ENCODE measurements around the gene UFC1.
A peak's percentile ranks its signal among the peaks of the same experiment; 100 is the strongest.

The UFC1 gene

DNA sequence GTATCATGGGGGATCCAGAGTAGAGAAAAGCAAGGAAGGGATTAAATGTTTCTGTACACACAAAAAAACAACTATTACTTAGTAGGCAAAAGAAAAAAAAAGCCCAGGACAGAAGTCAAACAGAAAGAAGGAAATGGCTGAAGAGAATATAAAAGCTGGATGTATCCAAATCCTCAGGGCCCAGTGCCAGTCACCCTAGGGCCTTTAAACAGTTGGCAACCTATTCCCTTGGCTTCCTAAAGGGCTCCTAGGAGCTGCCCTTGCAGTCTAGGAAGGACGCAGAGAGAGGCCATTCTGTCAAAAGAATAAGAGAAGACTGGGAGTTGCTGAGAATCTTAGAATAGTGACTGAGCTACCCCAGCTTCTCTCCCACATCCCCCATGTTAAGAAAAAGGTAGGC lies 18.6 kb downstream of the UFC1 start:
- no peak for DNase-seq

DNA sequence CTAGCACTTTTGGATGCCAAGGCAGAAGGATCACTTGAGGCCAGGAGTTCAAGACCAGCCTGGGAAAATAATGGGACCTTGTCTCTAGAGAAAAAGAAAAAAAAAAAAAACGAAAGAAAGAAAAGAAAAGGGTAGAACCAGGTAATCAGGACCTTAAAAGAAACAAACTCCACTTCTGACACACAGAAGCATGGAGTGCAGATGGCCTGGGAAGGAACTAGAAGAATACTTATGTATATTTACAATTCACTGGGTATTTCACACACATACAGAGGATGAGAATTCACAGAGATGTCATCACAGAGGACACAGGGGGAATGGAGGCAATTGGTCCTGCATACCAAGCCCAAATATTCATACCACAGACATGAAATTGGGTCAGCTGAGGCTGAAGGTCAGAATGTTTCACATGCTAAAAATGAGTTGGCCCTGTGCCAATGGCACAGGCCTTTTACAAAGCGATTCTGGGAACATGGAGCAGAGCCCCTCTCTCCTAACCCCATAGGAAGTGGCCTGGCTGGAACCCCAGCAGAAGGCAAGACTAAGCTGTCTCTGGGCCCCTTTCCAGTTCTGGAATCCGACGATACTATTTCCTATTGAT lies 19.1 kb downstream of the UFC1 start:
- DNase-seq, result no peak

DNA sequence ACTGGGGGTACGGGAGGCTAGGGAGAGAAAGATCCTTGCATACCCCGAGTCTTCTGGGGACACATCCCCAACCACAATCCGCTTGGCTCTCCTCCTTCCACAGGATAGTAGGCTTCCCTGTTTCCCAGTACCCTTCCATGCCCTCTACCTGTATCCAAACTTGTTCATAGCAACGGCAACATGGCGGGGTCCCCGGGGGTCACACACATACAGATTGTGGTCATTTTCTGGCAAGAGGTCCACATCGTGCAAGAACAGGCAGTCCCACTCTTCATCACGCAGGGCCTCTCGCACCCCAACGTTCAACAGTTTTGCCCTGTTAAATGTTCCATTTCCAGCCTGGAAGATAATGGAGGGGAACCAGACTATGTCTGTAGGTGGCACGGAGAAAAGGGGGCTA lies 19.9 kb downstream of the UFC1 start:
- DNase-seq, result no peak

DNA sequence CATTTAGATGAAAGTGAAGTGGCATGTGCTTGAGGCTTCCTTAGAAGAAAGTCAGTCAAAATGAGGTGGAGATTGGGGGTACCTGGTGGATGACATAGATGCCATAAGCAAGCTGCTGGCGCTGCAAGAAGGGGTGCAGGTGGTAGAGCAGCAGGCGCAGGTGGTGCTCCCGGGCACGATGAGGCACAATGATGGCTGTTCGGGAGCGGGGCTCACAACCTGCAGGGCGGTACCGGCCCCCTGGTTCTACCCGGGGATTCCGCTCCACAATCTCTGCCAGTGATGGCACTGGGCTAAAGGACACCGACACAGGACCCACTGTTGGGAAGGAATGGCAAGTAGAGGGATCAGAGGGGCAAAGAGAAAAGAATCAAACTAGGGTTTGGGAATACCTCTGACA lies 21.1 kb downstream of the UFC1 start:
- DNase-seq, result no peak

GRCh38 chr1:161175771-161176453 lies 22.1 kb downstream of the UFC1 start:
- no peak for DNase-seq

DNA sequence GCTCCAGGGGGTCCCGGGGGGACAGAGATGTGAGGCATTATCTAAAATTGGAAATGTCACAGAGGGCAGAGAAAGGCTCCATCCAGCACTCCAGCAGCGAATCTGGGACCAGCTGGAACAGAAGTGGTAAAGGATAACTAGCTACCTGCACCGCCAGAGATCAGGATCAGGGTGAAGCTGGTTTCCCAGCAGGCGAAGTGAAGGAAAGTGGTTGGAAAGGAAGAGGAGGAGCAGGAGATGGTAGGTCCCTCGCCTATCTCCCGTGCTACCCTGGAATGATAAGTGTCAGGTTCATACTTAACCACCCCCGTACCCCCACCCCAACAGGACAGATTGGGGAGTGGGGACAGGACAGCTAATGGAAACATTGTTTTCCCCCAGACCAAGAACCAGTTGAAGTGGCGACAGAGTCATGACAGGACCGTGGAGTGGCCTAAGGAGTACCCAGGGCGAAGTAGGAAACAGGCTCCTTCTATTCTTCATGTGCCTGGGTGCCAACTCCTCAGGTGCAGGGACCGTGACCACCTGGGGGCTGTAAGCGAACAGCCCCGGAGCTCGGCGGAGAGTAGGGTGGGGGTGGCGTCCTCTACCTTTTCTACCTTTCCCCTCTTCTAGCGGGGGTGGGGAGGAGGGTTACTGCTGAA lies 22.8 kb downstream of the UFC1 start:
- DNase-seq, result no peak

DNA sequence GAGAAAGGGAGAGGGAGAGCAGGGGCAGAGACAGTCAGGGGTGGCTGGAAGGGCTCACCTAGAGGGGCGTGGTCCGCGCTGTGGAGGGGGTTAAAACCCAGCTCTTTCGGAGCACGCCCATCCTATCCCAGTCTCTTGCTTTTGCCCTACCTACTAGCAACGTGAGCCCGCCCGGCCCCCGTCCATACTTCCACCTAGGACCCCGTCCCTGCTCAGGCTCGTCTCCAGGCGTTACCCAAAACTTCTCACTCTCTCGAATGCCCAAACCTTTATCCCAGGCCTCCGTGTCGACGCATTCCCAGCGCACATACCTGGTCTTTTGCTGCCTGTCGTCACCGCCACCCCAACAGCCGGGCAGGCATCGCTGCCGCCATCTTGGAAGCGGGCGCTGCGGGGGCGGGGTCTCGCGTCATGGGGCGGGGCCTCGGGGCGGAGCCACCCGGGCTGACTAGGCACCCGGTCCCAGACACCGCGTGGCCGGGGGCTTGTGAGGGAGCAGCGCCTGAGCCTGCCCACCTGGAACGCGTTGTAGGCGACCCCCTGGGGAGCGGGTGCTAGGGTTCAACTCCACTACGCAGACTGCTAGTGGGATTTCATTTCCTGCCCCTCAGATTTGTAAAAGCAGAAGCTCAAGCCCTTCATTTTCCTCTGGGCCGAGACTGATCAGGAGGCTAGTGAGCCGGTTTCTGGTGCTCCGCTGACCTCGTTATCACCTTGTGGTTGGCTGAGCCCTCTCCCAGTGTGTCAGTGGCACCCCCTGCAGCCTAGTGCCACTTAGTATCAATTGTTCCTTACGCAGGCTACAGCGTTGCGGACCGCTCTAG lies 23.5 kb downstream of the UFC1 start, which contains the start of gene B4GALT3:
Gene B4GALT3, minus strand, starts transcription at position 396 of the 824 bp plus-strand sequence. CDS start 1,447 bp downstream, outside the sequence.
- DNase-seq, result peak; percentile 93

GRCh38 chr1:161177936-161178244 lies 24.1 kb downstream of the UFC1 start:
- DNase-seq, result no peak

GRCh38 chr1:161179698-161180097 lies 25.9 kb downstream of the UFC1 start:
- DNase-seq, result no peak

GRCh38 chr1:161180639-161181038 lies 26.9 kb downstream of the UFC1 start:
- peak; percentile 35 for DNase-seq

DNA sequence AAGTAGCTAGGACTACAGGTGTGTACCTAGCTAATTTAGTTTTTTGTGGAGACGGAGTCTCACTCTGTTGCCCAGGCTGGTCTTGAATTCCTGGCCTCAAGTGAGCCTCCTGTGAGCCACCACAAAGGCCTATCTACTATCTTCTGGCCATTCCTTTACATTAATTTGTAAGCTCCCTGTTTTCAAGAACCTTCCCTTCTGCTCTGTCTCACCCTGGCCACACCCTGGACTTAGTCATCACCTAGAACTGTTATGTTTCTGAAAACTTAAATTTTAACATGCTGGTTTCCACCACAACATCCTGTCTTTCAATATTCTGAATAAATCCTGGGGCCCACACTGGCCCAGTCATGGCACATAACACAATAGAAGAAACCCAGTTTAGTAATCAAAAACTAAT lies 28.4 kb downstream of the UFC1 start:
- peak; percentile 78 for DNase-seq

DNA sequence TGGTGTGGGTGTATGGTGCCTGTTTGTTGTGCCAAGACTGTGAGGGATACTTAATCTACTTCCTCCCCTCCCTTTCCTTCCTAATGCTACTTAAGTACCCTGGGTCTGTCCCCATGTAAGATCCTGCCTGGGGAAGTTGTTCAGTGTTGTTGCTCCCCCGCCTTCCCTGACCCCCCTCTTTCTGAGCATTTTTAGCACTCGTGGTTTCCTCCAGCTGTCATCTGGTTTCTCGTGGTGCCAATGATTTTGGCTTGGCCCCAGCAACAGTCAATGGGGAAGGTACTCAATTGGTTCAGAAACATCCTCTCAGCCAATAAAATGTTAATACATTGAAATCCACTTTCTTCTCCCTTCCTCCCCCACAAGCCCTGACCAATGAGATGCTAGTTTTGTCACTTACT lies 31.5 kb downstream of the UFC1 start:
- peak; percentile 92 for DNase-seq

- no peak for DNase-seq
Measured at GRCh38 chr1:161185732-161186311, 32.0 kb downstream of the UFC1 start.

DNA sequence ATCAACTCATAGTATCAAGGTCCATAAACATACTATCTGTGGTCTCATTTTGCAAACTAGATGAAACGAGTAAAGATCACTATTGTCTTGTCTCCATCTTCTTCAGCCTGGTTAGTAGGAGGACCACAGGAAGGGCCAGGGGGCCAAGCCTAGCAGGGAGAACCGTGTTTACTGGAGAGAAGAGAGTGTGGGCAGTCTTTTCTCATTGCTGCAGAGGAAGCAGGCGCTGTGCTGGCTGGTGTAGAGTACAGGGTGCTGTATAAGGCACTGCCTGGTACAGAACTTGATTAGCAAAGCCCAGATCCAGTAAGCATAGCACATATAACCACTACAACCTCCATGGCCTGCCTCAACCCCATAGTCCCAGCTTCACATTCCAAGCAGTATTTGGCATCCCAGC lies 33.5 kb downstream of the UFC1 start:
- DNase-seq, result no peak

DNA sequence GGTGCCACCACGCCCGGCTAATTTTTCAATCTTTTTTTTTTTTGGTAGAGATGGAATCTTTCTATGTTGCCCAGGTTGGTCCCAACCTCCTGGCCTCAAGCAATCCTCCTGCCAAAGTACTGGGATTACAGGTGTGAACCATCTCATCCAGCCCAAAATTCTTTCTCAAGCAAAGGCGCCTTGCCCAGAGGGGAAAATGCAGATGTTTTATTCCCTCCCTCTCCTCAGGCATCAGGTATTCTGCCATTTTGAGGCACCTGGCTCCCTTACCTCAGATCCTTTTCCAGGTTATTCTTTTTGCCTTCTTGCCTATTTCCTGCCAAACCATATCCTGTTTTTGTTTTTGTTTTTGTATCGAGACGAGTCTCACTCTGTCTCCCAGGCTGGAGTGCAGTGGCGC lies 34.6 kb downstream of the UFC1 start:
- DNase-seq, result no peak

DNA sequence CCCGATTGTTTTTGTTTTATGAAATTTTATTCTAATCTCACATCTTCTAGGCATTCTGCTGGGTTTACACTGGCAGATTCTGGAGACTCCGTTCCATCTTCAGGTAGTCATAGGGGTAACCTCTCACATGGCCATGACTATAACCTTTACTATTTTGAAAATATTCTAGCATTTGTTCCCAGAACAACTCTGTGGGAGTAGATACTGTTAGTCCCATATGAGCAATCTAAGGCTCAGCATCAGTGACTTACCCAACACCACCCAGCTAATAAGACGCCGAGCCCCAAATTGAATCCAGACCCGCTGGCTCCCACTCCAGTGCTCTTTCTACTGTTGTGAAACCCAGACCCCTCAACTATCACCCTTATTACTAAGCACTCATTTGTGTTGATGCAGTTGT lies 35.3 kb downstream of the UFC1 start:
- DNase-seq, result no peak

- no peak for DNase-seq
Measured at GRCh38 chr1:161190962-161191521, 37.3 kb downstream of the UFC1 start.

DNA sequence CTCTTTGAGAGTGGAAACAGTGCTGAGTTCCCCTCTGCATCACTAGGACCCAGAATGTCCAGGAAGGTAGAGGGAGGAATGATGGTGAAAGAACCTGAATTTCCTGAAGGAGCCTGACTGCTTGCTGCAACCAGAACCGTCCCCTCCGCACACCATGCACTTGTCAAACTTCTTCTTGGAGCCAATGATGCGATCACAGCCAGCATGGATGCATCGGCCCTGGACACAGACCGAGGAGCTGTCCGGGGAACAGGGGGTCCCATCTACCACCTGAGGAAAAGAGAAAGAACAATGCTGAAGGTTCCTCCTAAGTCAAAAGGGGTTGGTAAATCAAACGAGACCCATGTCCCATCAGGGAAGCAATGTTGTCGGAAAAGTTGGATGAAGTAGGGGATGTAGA lies 38.2 kb downstream of the UFC1 start:
- no peak for DNase-seq

DNA sequence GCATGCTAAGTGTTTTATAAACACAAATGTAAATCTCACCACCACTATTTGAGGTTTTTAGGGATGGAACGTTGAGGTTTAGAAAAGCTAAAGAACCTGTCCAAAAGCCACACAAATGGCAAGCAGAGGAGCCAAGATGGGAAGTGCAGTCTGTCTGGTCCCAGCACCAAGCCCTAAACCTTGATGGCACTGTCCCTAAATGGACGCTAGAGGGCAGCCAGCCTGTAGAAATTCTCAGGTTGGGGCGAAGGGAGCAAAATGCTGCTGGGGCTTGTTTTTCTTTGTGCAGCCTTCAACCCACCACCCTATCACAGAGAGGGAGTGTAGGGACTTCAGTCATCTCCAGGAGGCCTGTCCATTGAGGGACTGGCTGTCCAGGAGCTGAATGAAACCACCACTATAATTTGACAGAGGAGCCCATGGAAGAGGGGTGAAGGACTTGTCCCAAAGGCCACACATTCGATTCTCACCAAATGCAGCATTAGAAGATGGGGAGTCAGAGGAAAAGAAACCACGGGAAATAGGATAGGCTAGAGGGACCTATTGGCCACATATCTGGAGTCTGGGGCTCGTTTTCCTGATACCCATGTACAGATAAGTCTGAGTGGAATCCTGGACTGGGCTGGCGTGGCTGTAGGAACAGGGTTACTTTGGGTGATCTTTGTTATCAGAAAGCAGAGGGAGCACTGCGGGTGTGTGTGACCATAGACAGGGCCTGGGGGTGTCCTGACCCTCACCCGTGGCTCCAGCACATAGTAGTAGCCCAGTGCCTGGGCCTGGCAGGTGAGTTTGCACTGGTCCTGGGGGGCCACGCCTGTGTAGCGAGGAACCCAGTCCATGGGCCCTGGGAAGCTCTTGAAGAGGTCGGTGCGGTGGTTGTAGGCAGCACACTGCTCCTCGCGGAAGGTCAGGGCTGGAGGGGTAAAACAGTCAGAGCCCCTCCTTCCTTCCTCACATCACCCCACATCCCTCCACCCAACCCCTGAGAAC lies 39.0 kb downstream of the UFC1 start:
- peak; percentile 83 for DNase-seq

DNA sequence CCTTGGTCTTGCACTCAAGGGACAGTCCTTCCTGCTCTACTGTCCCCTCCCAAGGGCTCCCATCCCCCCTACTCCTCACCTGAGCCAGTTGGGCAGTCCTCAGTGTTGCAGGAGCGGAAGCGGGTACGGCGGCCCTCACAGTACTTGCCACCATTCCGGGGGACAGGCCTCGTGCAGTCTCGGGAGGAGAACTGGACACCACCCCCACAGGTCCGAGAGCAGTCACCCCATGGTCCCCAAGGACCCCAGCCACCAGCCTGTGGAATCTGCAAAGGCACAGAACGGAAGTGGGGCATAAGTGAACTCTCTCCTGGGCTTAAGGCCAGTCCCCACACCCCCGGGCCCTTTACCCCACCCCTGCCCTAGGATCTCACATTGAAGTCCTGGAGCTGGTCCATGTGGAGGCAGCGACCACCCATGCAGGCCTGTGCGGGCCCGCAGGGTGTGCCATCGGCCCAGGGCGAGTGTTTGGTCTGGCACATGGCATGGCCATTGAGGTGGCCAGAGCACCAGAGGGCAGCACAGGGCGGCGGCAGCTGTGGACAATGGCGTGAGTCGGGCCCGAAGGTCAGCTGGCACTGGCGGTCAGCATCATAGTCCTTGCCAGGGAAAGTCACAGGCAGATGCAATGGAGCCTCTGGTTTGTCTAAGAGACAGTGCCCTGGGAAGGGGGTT lies 39.9 kb downstream of the UFC1 start:
- DNase-seq, result no peak

DNA sequence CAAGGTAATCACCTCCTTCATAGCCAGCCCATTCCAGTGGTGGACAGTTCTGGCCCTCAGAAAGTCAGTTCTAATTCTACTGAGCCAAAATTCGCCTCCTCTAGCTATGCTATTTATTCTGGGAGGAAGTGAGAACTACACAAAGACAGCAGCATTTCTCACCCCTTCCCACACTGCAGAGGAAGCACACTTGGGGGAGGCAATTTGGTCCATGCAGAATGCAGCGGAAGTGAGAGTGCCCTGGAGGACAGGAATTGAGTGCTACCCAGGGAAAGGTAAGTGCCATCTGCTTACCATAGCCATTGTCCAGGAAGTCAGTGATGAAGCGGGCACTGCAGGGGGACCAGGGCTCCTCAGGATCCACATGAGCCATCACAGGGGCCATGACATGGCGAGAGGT lies 41.4 kb downstream of the UFC1 start:
- no peak for DNase-seq

Measured in CD4-positive, alpha-beta T cell treated with Interleukin-10 for 1 hour (primary cell).